Limb (tissue), 2 donors: Measurements from ENCODE around the gene AKAP13.

Experiments
- DNase-seq, 2 donors: peaks; one replicate each; pipeline ENCODE4 v3.0.0-alpha.2; 2016; ENCODE audit errors: extremely low spot score in 2 of 2

The AKAP13 gene

DNA sequence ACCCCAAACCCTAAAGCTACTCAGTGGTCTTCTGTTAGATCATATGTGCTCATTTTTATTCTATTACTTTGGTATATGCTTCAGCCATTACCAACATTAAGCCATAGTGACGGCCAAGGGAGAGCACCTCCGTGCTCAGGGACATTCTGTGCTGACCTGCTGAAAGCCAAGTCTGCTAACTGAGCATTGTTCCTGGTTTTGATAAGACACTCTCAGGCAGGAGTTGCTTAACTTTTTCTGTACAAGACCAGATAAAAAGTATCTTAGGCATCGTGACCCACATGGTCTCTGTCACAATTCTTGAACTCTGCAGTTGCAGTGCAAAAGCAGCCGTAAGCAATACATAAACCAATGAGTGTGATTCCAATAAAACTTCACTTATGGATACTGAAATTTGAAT lies 313.7 kb downstream of the AKAP13 start:
- DNase-seq = no peak

- DNase-seq = no peak
Observed at GRCh38 chr15:85700767-85701166, 320.4 kb downstream of the AKAP13 start.

GRCh38 chr15:85702321-85703101 lies 322.1 kb downstream of the AKAP13 start:
- DNase-seq = peak in 1 of 2 donors; percentile 74

- no peak for DNase-seq
Observed at GRCh38 chr15:85704066-85704465, 323.7 kb downstream of the AKAP13 start.

DNA sequence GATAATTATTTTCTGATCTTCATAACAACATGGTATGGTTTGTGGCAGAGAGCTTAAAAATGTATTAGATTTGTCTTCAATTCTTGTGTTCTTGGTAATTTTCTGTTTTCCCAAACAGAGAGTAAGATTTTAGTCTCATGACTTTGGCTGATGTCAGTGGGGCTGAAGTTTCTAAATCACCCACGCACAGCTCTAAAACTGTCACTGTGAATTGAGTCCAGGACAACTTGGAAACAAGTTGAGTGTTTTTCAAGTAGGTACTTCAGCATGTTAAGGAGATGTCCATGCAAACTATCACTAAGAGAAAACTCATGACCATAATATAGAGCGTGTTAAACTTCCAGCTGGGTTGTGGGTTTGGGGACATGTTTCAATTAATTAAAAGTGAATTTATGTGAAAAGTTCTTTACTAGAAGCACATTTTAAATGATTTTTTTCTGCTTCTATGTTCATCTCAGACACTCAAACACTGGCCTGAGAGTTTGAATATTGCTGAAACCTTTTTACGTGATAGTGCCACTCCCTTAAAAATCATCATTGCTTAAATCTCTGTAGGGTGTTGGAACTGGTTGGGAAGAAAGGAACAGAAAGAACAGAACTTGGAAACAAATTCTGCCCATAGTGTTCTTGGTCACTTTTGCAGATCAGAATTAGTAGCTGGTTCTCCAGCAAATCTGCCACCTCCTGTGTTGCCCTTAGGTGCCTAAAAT lies 324.5 kb downstream of the AKAP13 start:
- DNase-seq = no peak

- no peak for DNase-seq
Observed at GRCh38 chr15:85706779-85707518, 326.5 kb downstream of the AKAP13 start.

DNA sequence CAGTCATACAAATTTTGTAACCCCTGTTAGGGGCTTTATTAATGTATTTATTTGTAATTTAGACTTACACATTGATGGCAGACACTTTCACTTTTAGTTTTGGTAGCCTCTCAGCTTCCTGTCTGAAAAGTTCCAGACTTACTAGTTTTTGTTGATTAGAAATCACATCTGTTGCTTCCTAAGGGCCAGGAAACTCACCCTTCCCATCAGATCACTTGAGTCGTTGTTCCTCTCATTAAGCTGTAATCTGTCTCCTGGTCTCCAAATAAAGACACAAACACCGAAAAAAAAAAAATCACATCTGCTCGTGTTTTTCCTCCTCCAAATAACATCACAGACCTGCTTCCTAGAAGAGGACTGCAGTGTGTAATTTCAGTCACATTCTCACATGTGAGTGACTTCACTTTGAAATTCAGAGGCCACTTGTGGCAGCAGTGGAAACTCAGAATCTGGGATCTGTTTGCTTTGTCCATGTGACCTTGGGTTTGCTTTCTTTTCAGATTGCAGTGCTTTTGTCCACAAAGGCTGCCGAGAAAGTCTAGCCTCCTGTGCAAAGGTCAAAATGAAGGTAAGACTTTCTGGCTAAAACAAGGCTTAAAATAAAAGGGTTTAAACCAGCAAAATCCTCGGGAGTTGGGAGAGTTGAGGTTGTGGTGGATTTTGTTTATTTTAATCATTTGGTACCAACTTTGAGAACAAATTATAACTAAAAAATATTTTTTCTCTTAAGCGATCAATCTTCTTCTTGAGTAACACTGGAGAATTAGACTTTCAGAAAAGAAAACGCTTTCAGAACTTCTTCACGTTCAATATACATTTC lies 327.3 kb downstream of the AKAP13 start:
- DNase-seq = peak in 1 of 2 donors; percentile 24

DNA sequence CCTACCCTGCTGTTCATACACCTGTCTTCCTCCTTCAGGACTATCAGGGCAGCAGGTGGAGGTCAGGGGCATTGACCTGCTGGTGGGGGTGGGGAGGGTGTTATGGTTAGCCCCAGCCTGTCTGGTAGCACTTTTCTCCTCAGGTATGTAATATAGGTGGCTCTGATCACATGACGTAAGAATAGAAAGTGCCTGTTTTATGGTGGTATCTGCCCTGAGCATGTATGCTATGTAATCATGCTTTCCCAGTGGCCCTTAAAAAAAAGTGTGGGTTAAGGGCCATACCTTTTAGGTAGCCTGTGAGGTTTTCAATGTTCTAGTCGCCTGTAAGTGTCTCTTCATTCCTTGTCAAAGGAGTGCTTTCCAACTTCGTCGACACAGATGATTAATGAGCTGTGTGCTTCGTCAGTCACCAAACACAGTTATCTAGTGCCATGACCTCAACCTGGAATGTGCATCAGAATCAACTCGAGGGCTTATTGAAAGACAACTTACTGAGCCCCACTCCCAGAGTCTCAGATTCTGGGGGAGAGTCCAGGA lies 328.1 kb downstream of the AKAP13 start:
- DNase-seq = no peak

GRCh38 chr15:85709250-85709649 lies 328.8 kb downstream of the AKAP13 start:
- no peak for DNase-seq

GRCh38 chr15:85710340-85710842 lies 330.0 kb downstream of the AKAP13 start:
- no peak for DNase-seq

DNA sequence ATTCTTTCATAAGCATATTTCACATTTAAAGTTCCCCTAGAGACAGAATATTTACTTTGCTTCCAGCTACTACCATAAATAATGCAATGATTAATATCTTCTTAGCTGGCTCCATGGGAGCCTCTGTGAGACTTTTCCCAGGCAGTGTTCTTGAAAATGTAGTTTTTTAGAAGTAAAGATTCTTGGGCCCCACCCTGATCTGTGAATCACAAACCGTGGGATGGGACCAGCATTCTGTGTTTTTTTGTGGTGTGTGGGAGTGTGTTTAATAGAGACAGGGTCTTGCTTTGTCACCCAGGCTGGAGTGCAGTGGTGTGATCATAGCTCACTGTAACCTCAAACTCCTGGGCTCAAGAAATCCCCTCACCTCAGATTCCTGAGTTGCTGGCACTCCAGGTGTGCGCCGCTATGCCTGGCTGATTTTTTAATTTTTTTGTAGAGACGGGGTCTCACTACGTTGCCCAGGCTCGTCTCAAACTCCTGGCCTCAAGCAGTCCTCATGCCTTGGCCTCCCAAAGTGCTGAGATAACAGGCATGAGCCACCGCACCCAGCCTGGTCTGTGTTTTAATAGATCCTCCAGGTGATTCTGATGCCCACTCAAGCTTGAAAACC lies 331.3 kb downstream of the AKAP13 start:
- DNase-seq = no peak

DNA sequence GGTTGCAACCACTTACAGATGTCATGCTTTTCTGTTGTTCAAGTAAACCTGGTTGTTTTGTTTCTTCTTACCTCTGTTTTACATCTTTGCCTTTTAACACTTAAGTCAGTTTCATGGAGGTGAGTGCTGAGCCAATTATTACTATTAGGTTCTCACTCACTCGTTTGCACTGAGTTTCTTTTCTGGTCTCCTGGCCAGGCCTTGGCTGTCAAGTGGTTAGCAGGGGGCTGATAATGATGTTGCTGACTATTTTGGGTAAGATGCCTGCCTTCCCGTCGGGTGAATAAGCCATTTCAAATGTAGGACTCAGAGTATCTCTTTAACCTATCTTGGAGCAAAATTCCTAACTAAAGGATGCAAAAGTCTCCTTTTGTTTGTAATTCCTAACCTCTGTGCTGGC lies 335.9 kb downstream of the AKAP13 start:
- no peak for DNase-seq

GRCh38 chr15:85717212-85717611 lies 336.8 kb downstream of the AKAP13 start:
- no peak for DNase-seq

GRCh38 chr15:85718271-85718971 lies 338.0 kb downstream of the AKAP13 start:
- no peak for DNase-seq

DNA sequence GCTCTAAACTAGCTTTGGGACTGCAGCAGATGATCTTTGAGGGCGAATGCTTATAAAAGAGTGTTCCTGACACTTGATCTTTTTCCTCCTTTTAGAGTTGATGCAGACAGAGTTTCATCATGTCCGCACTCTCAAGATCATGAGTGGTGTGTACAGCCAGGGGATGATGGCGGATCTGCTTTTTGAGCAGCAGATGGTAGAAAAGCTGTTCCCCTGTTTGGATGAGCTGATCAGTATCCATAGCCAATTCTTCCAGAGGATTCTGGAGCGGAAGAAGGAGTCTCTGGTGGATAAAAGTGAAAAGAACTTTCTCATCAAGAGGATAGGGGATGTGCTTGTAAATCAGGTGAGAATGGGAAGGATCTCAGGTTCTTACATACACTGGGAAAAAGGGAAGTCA lies 338.6 kb downstream of the AKAP13 start:
- no peak for DNase-seq

DNA sequence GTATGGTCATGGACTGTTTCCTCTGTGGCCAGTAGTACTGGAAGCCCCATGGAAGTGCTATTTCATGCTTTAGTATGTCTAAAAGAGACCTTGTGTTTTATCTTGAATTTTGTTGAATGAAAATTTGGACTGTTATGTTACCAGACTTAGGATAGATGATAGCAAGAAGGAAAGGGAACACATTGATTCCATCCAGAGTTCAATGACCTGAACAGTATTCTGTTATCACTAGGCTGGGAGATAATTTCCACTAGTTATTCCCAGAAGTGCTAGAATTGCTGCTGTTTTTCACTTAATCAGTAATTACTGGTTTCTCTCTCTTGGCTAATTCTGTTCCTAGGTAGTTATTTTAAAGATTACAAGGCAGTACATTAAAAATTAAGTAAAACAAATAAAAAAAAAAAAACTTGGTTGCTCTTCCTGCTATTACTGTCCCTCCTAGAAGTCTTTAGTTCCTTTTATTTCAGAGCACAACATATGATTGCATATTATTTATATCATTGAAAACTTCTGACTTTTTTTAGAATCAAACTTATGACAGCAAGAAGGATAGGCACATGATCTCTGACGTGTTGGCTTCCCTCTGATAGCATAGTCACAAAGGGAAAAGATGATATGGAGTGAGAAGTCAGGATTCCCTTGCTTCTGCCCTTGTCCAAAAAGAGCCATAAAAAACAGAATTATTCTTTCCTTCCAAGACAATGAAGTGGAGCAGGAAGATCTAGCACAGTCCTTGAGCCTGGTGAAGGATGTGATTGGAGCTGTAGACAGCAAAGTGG lies 342.2 kb downstream of the AKAP13 start:
- no peak for DNase-seq

DNA sequence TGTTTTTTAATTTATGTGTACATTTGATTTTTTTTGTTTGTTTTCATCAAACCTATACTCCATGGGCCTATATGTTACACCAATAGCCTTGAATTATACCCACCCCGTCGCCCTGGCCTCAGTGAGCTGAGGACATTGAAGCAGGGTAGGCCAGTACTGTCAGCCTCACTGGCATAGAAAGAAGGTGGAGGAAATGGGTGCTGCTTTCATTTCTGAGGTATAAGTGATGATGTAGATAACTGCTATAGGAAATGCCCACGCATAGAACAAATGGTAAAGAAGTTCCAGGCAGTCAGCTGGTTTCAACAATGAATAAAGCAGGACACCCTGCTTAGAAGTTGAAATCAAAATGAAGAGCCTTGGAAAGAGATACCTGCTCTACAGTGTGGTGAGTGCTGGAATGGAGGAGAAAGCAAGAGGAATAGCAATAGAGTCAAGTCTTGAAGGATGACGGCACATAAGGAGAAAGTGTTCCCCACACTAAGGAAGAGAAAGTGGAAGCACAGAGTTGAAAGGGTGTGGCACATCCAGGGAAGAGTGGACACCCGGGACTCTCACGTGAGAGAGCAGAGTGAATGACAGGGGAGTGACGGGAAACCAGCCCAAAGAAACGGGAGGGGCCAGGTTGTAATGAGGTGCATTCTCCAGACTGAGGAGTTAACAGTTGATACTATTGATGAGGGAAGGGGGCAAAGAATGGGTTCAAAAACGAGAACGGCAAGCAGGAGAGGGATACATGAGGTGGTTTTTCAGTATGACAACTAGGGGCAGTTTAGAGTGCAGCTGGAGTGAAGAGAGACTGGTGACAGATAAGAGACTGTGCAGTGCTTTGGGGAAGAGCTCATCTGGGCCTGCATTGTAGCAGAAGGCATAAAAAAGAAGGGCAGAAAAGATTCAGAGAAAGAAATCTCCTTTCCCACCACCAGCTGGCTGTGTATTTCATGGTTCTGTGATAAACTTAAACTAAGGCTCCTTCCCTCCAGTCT lies 343.9 kb downstream of the AKAP13 start:
- DNase-seq = no peak

DNA sequence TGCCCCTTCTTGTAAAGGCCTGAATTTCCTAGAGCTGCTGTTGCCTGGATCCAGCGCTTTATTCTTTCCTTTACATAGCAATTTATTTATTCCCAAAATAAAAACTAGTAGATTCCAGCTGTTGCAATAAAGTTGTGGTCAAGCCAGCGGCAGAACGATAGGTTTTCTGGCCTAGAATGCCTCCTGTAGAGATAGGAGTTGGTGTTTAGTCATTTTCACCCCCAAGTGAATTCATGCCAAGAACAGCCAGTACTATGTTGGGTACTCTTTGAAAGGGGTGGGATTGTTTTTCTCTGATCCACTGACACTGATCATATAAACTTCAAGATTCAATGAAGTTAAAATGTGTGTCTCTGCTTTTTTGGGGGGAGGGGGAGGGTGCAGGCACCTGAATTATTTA lies 344.6 kb downstream of the AKAP13 start:
- no peak for DNase-seq
